ENCODE measurements around the gene THAP6.
A peak's percentile ranks its signal among the peaks of the same experiment; 100 is the strongest.
"Not testable (repeated sequence)": the region's sequence is repeated elsewhere in the genome, so short reads cannot be mapped to it uniquely, and the experiment has no call there.

THAP6 gene

GRCh38 chr4:75514131-75514948, at the start of gene THAP6, which contains the start of gene RCHY1:
Gene THAP6 (plus strand): TSS chr4:75514473. CDS start chr4:75515453, 980 bp downstream.
Gene RCHY1 (minus strand): TSS chr4:75514403. CDS start chr4:75514286, 117 bp downstream.
- DNase-seq: peak; percentile 90

DNA sequence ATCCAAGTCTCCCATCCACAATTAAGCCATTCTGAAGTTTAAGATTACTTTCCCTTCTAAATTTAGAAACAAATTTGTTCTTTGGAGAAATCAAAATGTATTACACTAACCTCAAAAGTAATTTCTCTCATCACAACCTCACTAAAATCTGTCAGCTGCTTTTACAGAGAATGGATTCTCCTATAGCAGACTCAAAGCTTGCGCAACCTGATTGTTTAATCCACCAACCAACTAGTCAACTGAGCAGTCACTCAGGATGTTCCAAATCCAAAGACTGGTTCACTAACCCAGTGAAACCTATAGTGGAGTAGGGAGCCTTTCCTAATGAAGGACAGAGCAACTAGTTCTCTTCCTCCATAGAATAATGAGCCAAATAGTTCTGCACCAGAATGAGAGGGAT, 44.4 kb upstream of the THAP6 start:
- DNase-seq: no peak

- DNase-seq: no peak
These were observed 43.5 kb upstream of the THAP6 start for GRCh38 chr4:75470738-75471137.

DNA sequence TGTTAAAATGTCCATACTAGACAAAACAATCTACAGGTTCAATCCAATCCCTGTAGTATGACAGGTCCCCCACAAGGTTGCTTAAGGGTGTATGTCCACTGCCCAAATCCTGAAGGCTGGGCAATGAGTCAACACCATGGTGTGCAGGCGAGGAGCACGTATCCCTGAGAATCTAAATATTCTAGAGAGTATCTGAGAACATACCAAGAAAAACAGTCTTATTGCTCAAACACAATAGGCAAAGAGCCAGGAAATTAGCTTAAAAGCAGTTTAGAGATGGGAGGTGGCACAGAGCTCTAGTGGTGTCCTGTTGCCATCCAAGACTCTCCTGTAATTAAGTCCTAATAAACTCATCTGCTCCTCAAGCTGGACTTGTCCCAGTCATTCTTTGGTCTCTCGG, 37.1 kb upstream of the THAP6 start:
- no peak for DNase-seq

GRCh38 chr4:75484190-75484589, 30.1 kb upstream of the THAP6 start:
- no peak for DNase-seq

- no peak for DNase-seq
These were observed 24.1 kb upstream of the THAP6 start for GRCh38 chr4:75490155-75490554.

DNA sequence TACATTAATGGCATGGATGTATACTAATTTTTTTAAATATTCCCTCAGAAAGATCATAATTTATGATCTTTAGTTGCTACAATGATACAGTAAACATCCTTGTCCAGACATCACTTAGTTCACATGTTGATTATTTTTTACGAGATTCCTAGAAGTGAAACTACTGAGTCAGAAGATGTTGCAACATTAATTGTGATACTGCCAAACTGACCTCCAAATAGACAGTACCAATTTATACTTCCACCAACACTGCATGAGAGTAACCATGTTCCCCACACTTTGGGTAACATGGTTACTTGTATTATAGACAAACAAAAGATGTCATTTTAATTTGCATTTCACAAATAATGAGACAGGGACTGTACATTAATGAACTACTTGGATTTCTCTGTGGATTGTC, 19.7 kb upstream of the THAP6 start:
- DNase-seq: no peak

DNA sequence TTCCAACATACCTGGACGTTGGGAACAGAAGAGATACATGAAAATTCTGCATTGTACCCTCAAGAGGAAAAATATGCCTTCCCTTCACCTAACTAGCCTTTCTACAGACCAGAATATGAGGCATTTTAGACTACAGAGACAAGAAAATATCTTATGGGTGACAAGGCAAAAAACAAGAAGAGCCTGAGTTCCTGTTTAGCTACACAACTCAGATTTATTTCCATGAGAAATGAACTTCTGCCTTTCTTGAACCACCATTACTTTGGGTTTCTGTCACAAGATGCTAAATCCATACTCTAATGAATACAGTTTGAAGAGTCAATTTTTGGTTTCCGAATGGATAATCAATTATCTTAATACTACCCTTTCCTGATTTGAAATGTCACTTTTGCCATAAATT, 18.8 kb upstream of the THAP6 start:
- no peak for DNase-seq

- DNase-seq: no peak
These were observed 17.9 kb upstream of the THAP6 start for GRCh38 chr4:75496406-75496805.

- no peak for DNase-seq
These were observed 17.1 kb upstream of the THAP6 start for GRCh38 chr4:75497133-75497532.

- no peak for DNase-seq
These were observed 16.2 kb upstream of the THAP6 start for GRCh38 chr4:75498041-75498440.

DNA sequence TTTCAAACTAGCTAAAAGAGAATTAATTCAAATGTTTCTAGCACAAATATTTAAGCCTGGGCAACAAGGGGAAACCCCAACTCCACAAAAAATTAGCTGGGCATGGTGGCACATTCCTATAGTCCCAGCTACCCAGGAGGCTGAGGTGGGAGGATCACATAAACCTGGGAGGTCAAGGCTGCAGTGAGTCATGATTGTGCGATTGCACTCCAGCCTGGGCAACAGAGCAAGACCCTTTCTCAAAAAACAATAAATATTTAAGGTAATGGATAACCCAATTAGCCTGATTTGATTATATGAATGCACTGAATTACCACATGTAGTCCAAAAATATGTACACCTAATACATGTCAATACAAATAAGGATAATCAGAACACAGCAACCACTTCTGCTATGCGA, 14.4 kb upstream of the THAP6 start:
- DNase-seq: no peak

GRCh38 chr4:75502671-75503070, 11.6 kb upstream of the THAP6 start:
- DNase-seq: no peak

- no peak for DNase-seq
These were observed 8.6 kb upstream of the THAP6 start for GRCh38 chr4:75505630-75506029.

GRCh38 chr4:75509592-75509991, 4.7 kb upstream of the THAP6 start:
- not testable (repeated sequence) for DNase-seq

DNA sequence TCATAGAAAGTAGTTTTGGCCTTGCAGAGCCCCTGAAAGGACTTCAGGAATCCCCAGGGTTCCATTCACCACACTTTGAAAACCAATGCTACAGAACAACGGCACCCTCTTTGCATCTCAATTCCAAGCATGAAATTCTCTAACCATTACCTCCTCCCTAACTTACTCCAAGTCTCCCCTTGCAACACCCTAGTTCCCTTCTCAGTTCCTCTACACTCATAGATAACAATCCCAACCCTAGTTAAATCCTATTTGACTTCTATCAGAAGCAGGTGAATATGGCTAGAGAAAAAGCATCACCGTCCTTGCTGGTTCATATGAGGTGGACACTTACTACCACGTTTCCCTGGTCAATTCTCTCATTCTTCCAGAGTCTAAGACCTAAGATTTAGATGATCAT, 2.4 kb upstream of the THAP6 start:
- DNase-seq: no peak

- DNase-seq: no peak
These were observed 1.7 kb upstream of the THAP6 start for GRCh38 chr4:75512386-75513211.

DNA sequence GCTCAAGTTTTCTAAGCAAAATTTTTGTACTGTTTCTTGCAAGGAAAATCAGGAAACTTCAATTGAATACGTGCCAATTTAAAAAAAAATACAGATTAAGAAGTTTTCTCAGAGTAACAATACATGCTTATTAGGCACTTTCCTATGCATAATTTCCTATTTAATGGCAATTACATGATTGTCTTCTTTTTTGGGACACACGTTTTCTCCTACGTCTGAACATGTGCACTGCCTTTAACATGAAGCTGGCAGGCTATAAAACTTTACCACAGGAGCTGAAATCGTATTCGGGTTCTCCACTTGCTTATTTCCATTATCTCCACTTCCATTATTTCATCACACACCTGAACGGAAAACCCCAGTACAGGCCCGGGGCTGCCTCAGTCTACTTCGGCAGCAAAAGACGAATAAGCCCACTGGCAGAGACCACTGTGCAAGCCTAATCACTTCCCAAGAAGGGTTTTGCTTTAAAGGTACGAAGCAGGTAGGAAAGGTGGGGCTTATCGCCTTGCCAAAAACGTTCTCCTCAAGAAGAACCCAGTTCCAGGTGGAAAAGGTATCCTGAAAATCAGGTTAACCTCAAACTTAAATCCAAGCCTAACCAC, 645 bp upstream of the THAP6 start:
- DNase-seq: no peak

DNA sequence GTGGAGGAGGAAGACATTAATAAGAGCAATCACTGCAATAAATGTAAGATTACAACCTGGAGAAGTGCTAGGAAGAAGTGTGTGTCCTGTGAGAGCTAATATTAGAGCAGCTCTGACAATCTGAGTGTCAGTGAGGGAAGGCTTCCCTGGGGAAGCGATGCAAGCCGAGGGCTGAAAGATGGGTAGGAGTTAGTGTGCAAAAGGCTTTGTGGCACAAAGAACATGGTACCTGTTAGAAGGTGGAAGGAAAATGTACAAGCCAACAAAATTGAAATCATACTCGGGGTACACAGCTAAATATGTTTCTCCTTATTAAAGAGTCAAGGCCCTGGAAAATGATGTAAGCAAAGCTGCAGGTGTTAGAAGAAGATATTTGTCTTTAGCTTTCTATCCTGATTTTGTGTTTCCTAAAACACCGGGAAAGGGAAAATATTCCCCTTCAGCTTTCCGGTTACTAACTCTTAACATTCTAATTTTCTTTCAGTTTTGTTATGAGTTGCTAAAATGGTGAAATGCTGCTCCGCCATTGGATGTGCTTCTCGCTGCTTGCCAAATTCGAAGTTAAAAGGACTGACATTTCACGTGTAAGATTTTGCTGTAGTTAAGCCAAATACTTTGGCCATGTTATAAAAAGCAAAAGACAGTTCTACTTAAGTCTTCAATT, 808 bp downstream of the THAP6 start:
- no peak for DNase-seq

DNA sequence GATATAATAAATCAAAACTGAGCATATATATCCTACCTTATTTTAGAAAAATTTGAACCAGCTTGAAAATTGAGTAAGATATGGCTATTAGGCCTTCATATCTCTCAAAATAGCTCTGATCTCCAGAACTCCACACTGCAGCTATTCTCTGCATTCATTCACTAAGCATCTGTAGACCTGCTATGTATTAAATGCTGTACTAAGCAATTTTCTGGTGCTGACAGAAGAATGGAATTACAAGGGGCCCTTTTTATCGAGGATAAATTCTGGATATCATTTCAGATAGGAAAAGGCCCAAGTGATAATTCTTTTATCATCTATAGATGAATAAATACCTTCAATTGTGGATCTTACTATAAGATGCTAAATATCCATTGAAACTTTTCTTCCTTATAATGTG, 1.9 kb downstream of the THAP6 start:
- no peak for DNase-seq

GRCh38 chr4:75519452-75519851, 5.2 kb downstream of the THAP6 start:
- DNase-seq: not testable (repeated sequence)

- no peak for DNase-seq
These were observed 10.8 kb downstream of the THAP6 start for GRCh38 chr4:75525086-75525485.

GRCh38 chr4:75525910-75526309, 11.6 kb downstream of the THAP6 start:
- no peak for DNase-seq
